Esophagus muscularis mucosa (tissue), 4 donors: ENCODE results near the gene TPO. TPM values are rescaled to one million over a fixed set of nuclear protein-coding genes. Genes with fewer than 3 reads are reported as not detected.
"Not testable (repeated sequence)": the region's sequence is repeated elsewhere in the genome, so short reads cannot be mapped to it uniquely, and the experiment has no call there.

ENCODE experiments used
- DNase-seq: peaks from one replicate; pipeline ENCODE4 v3.0.0-alpha.2; 2017; ENCODE audit errors: extremely low spot score
- H3K27ac ChIP-seq, 4 donors: fragments of 200-600 bp; sonication (generic); replicated peaks in 1 of 4; 1 replicate in 3 of 4; 2 replicates in 1 of 4; pipeline ENCODE4 v1.5.1; 2016 to 2019; ENCODE audit warnings: mild to moderate bottlenecking in 1 of 4
- H3K27me3 ChIP-seq, 4 donors: fragments of 200-600 bp; sonication (generic); one replicate each; pipeline versions ENCODE4 v1.5.1 to v1.6.0; 2016 to 2019
- H3K36me3 ChIP-seq, 4 donors: fragments of 200-600 bp; sonication (generic); one replicate each; pipeline ENCODE4 v1.5.1; 2016 to 2019
- H3K4me1 ChIP-seq, 4 donors: fragments of 200-600 bp; sonication (generic); one replicate each; pipeline ENCODE4 v1.5.1; 2016 to 2019
- H3K4me3 ChIP-seq, 4 donors: fragments of 200-600 bp; sonication (generic); 1 replicate in 2 of 4; 2 replicates in 2 of 4; pipeline ENCODE4 v1.5.1; 2016 to 2019; ENCODE audit warnings: mild to moderate bottlenecking in 4 of 4, moderate library complexity in 1 of 4
- H3K9me3 ChIP-seq, 4 donors: fragments of 200-600 bp; sonication (generic); 1 replicate in 3 of 4; 2 replicates in 1 of 4; pipeline ENCODE4 v1.5.1; 2016 to 2019
- CTCF ChIP-seq, 3 experiments: fragments of 200-600 bp in 2 of 3; fragments of 450-650 bp in 1 of 3; sonication (generic) in 2 of 3; IDR thresholded peaks; one replicate each; pipeline ENCODE4 v1.5.1; 2017 to 2019; ENCODE audit warnings: antibody characterized with exemption in 3 of 3, mild to moderate bottlenecking in 2 of 3, moderate library complexity in 1 of 3
- EP300 ChIP-seq: sonication (generic); formaldehyde crosslinking; IDR thresholded peaks from one replicate; pipeline ENCODE4 v1.6.1; 2017; ENCODE audit warnings: antibody characterized with exemption
- POLR2A ChIP-seq: fragments of 450-650 bp; IDR thresholded peaks from one replicate; pipeline ENCODE4 v1.6.1; 2017; ENCODE audit warnings: antibody characterized with exemption, moderate library complexity, mild to moderate bottlenecking, low read depth
- POLR2AphosphoS5 ChIP-seq, 2 donors: sonication (generic); formaldehyde crosslinking; IDR thresholded peaks; one replicate each; pipeline ENCODE4 v1.6.1; 2017; ENCODE audit warnings: antibody characterized with exemption in 2 of 2
- WGBS: methylation state at CpG from one replicate; pipeline ENCODE4 v1.1.5; 2018; 5-methylcytosine and 5-hydroxymethylcytosine counted together
- intact Hi-C: fragments of 100-400 bp; cut with DNase I; formaldehyde crosslinking; loops from one replicate; pipeline ENCODE4 v1.15.1; 2023
- total RNA-seq, 4 donors: library from RNA; depleted of rRNA; stranded (reverse); fragments of >200 nt; gene quantifications; one replicate each; pipeline versions ENCODE4 v1.1.0 to v1.2.1, GENCODE V29; 2016

The TPO gene
- total RNA-seq, 4 donors from 2014 or later = 7.1 to 18.4 (median 10.4) TPM

GRCh38 chr2:1563084-1563857 lies 150.0 kb downstream of the TPO start:
- H3K4me3 ChIP-seq = no peak overlapping the region
- whole genome bisulfite sequencing = 92% methylated on average over 28 of the region's 32 CpGs
- intact Hi-C loops = no loop called here
- H3K36me3 ChIP-seq = no peaks in the 10 kb centered on the region
- TF ChIP-seq EP300 (no peak), CTCF (IDR thresholded peaks at IDR 0.05) (no peak), POLR2A (no peak)
- peaks cover 0 to 4% (median 0%) of the 10 kb centered on the region in 4 donors for H3K27me3 ChIP-seq
- H3K4me1 ChIP-seq = peaks cover 0 to 12% (median 6%) of the 10 kb centered on the region in 4 donors
- H3K9me3 ChIP-seq = no peaks in the 10 kb centered on the region
- DNase-seq = no peak
- no peak overlapping the region for H3K27ac ChIP-seq

GRCh38 chr2:1563943-1564891 lies 151.0 kb downstream of the TPO start:
- no peak overlapping the region for H3K4me3 ChIP-seq
- DNase-seq = no peak
- no peak for TF ChIP-seq CTCF (IDR thresholded peaks at IDR 0.05)
- TF ChIP-seq POLR2A = no peak
- no peak for TF ChIP-seq POLR2AphosphoS5 (IDR thresholded peaks at IDR 0.05)
- 69% methylated on average over 20 of the region's 23 CpGs for WGBS
- H3K36me3 ChIP-seq = no peaks in the 10 kb centered on the region
- H3K27me3 ChIP-seq = peaks cover 0 to 6% (median 0%) of the 10 kb centered on the region in 4 donors
- intact Hi-C loops = no loop called here
- peaks cover 0 to 12% (median 6%) of the 10 kb centered on the region in 4 donors for H3K4me1 ChIP-seq
- H3K27ac ChIP-seq = no peak overlapping the region
- no peaks in the 10 kb centered on the region for H3K9me3 ChIP-seq

GRCh38 chr2:1567556-1568344 lies 154.5 kb downstream of the TPO start:
- no peaks in the 10 kb centered on the region for H3K9me3 ChIP-seq
- H3K4me3 ChIP-seq = no peak overlapping the region
- TF ChIP-seq POLR2AphosphoS5 (IDR thresholded peaks at IDR 0.05) (no peak), CTCF (IDR thresholded peaks at IDR 0.05) (no peak), POLR2A (no peak), EP300 (no peak)
- H3K4me1 ChIP-seq = peaks cover 0 to 19% (median 8%) of the 10 kb centered on the region in 4 donors
- WGBS = 92% methylated on average over 34 of the region's 34 CpGs
- DNase-seq = no peak
- H3K27ac ChIP-seq = no peak overlapping the region
- intact Hi-C loops = no loop called here
- no peaks in the 10 kb centered on the region for H3K36me3 ChIP-seq
- peaks cover 0 to 28% (median 0%) of the 10 kb centered on the region in 4 donors for H3K27me3 ChIP-seq

- H3K27ac ChIP-seq, intact Hi-C loops, H3K9me3 ChIP-seq, H3K4me3 ChIP-seq, H3K36me3 ChIP-seq, DNase-seq: not testable (repeated sequence)
- WGBS = 95% methylated on average over 39 of the region's 39 CpGs
- Histone ChIP-seq H3K27me3 (peaks cover 0 to 28% (median 0%) of the 10 kb centered on the region in 4 donors), H3K4me1 (peaks cover 0 to 16% (median 7%) of the 10 kb centered on the region in 4 donors)
Observed at GRCh38 chr2:1568345-1568668, 155.0 kb downstream of the TPO start.
